NCI-H524 treated with DMSO at 0.1 percent for 48 hours (cell line): ENCODE measurements around the gene PER3.

ENCODE experiments used
- DNase-seq: peaks from one replicate; lab custom pipeline; 2025; lab: John Stamatoyannopoulos, UW

The PER3 gene

GRCh38 chr1:7783826-7784491 is at the start of gene PER3:
TSS of gene PER3 (plus strand) at chr1:7784291. CDS start at chr1:7784878, 587 bp downstream.
- DNase-seq, result peak; percentile 35

GRCh38 chr1:7738044-7738443 is 46.0 kb upstream of the PER3 start:
- no peak for DNase-seq

- no peak for DNase-seq
Observed at GRCh38 chr1:7743346-7743745, 40.7 kb upstream of the PER3 start.

GRCh38 chr1:7744882-7745281 is 39.2 kb upstream of the PER3 start:
- DNase-seq, result no peak

GRCh38 chr1:7745783-7746182 is 38.3 kb upstream of the PER3 start:
- no peak for DNase-seq

- no peak for DNase-seq
Observed at GRCh38 chr1:7747605-7748004, 36.5 kb upstream of the PER3 start.

- no peak for DNase-seq
Observed at GRCh38 chr1:7749126-7749525, 35.0 kb upstream of the PER3 start.

GRCh38 chr1:7751174-7751573 is 32.9 kb upstream of the PER3 start:
- DNase-seq, result no peak

- peak; percentile 73 for DNase-seq
Observed at GRCh38 chr1:7752512-7753417, 31.3 kb upstream of the PER3 start.

GRCh38 chr1:7753641-7754040 is 30.4 kb upstream of the PER3 start:
- DNase-seq, result no peak

GRCh38 chr1:7754234-7754633 is 29.9 kb upstream of the PER3 start:
- no peak for DNase-seq

- DNase-seq, result no peak
Observed at GRCh38 chr1:7755448-7755847, 28.6 kb upstream of the PER3 start.

- no peak for DNase-seq
Observed at GRCh38 chr1:7760245-7760644, 23.8 kb upstream of the PER3 start.

GRCh38 chr1:7761103-7761502 is 23.0 kb upstream of the PER3 start:
- no peak for DNase-seq

- no peak for DNase-seq
Observed at GRCh38 chr1:7767176-7767575, 16.9 kb upstream of the PER3 start.

GRCh38 chr1:7768583-7768982 is 15.5 kb upstream of the PER3 start:
- peak; percentile 59 for DNase-seq

- no peak for DNase-seq
Observed at GRCh38 chr1:7769673-7770412, 14.2 kb upstream of the PER3 start.

- no peak for DNase-seq
Observed at GRCh38 chr1:7770669-7770996, 13.5 kb upstream of the PER3 start.

GRCh38 chr1:7770997-7771822 is 12.9 kb upstream of the PER3 start, which contains the start of gene VAMP3:
TSS of gene VAMP3 (plus strand) at chr1:7771296. CDS start at chr1:7771384, 88 bp downstream.
- no peak for DNase-seq

- no peak for DNase-seq
Observed at GRCh38 chr1:7771823-7772299, 12.2 kb upstream of the PER3 start.

GRCh38 chr1:7777591-7777990 is 6.5 kb upstream of the PER3 start:
- DNase-seq, result no peak
